DMS153 treated with DMSO at 0.1 percent for 48 hours (cell line): Measurements from ENCODE around the gene CLIC3.
A peak's percentile ranks its signal among the peaks of the same experiment; 100 is the strongest.
"Not testable (repeated sequence)": the region's sequence is repeated elsewhere in the genome, so short reads cannot be mapped to it uniquely, and the experiment has no call there.

Experiments
- DNase-seq: peaks from one replicate; lab custom pipeline; 2025; ENCODE audit not compliant: unreplicated experiment; lab: John Stamatoyannopoulos, UW

The CLIC3 gene

GRCh38 chr9:136996361-136997292, at the start of gene CLIC3:
TSS of gene CLIC3 (minus strand) at chr9:136996568. CDS start at chr9:136996543, 25 bp downstream.
- DNase-seq, result no peak

GRCh38 chr9:137045294-137046087, 49.1 kb upstream of the CLIC3 start:
- no peak for DNase-seq

GRCh38 chr9:137044502-137045177, 48.3 kb upstream of the CLIC3 start:
- peak; percentile 56 for DNase-seq

GRCh38 chr9:137044037-137044436, 47.7 kb upstream of the CLIC3 start:
- DNase-seq, result no peak

GRCh38 chr9:137042751-137043727, 46.7 kb upstream of the CLIC3 start:
- DNase-seq, result no peak

- no peak for DNase-seq
Observed at GRCh38 chr9:137041124-137041523, 44.8 kb upstream of the CLIC3 start.

- no peak for DNase-seq
Observed at GRCh38 chr9:137040568-137040967, 44.2 kb upstream of the CLIC3 start.

GRCh38 chr9:137039611-137040366, 43.4 kb upstream of the CLIC3 start:
- no peak for DNase-seq

GRCh38 chr9:137038916-137039315, 42.5 kb upstream of the CLIC3 start:
- DNase-seq, result no peak

GRCh38 chr9:137037483-137037882, 41.1 kb upstream of the CLIC3 start:
- DNase-seq, result no peak

GRCh38 chr9:137037035-137037434, 40.7 kb upstream of the CLIC3 start:
- DNase-seq, result no peak

GRCh38 chr9:137035937-137036336, 39.6 kb upstream of the CLIC3 start:
- DNase-seq, result no peak

GRCh38 chr9:137035507-137035834, 39.1 kb upstream of the CLIC3 start:
- no peak for DNase-seq

GRCh38 chr9:137034709-137035506, 38.5 kb upstream of the CLIC3 start:
- DNase-seq, result peak; percentile 80

- no peak for DNase-seq
Observed at GRCh38 chr9:137034039-137034708, 37.8 kb upstream of the CLIC3 start.

- not testable (repeated sequence) for DNase-seq
Observed at GRCh38 chr9:137033481-137033880, 37.1 kb upstream of the CLIC3 start.

- DNase-seq, result no peak
Observed at GRCh38 chr9:137032858-137033257, 36.5 kb upstream of the CLIC3 start.
